Measurements from ENCODE around the gene PACSIN3. TPM values are rescaled to one million over a fixed set of nuclear protein-coding genes. Genes with fewer than 3 reads are reported as not detected.

Gene PACSIN3
- total RNA-seq, 2 donors from 2014 or later: 48.0 to 66.6 TPM

- H3K4me1 ChIP-seq (ENCODE audit: control insufficient read depth, insufficient read depth, low read length): no peaks in the 10 kb centered on the region
- DNase-seq: peak; percentile 93
- no peak overlapping the region for H3K9ac ChIP-seq (ENCODE audit: extremely low read depth, low read length, poor library complexity, severe bottlenecking)
- 70 to 76% methylated on average over 8 to 14 of the region's 14 CpGs for WGBS, 2 experiments (ENCODE audit: insufficient coverage in 1 of 2, insufficient read length in 1 of 2)
- Mint-ChIP-seq H3K27ac (peak overlapping the region; percentile 72), H3K4me1 (peaks cover 2% of the 10 kb centered on the region), H3K36me3 (ENCODE audit: low read depth) (peaks cover 20% of the 10 kb centered on the region), H3K27me3 (ENCODE audit: insufficient read depth) (no peaks in the 10 kb centered on the region), H3K9me3 (no peaks in the 10 kb centered on the region), H3K4me3 (no peak overlapping the region)
- peak overlapping the region; percentile 30 for H3K27ac ChIP-seq (ENCODE audit: low read depth, low read length)
- H3K4me3 ChIP-seq (ENCODE audit: low read length): no peak overlapping the region
- peak; percentile 78 for TF ChIP-seq CTCF (conservative IDR thresholded peaks at IDR 0.05)
- no peaks in the 10 kb centered on the region for H3K27me3 ChIP-seq (ENCODE audit: control insufficient read depth, insufficient read depth, low read length, poor library complexity, severe bottlenecking)
- no peaks in the 10 kb centered on the region for H3K9me3 ChIP-seq (ENCODE audit: control insufficient read depth, low read length)
- H3K36me3 ChIP-seq (ENCODE audit: control insufficient read depth, insufficient read depth, low read length): peaks cover 24% of the 10 kb centered on the region
These were observed 24.9 kb downstream of the PACSIN3 start for GRCh38 chr11:47161134-47161854.

GRCh38 chr11:47160753-47161133, 25.5 kb downstream of the PACSIN3 start:
- H3K36me3 ChIP-seq (ENCODE audit: control insufficient read depth, insufficient read depth, low read length): peaks cover 24% of the 10 kb centered on the region
- 95 to 96% methylated on average over 5 of the region's 5 CpGs for WGBS, 2 experiments (ENCODE audit: insufficient coverage in 1 of 2, insufficient read length in 1 of 2)

GRCh38 chr11:47158242-47158641, 28.0 kb downstream of the PACSIN3 start:
- H3K27ac ChIP-seq (ENCODE audit: low read depth, low read length): no peak overlapping the region
- H3K27ac Mint-ChIP-seq: peak overlapping the region; percentile 74
- H3K36me3 ChIP-seq (ENCODE audit: control insufficient read depth, insufficient read depth, low read length): peaks cover 11% of the 10 kb centered on the region
- no peaks in the 10 kb centered on the region for H3K27me3 Mint-ChIP-seq (ENCODE audit: insufficient read depth)
- H3K27me3 ChIP-seq (ENCODE audit: control insufficient read depth, insufficient read depth, low read length, poor library complexity, severe bottlenecking): no peaks in the 10 kb centered on the region
- no peak overlapping the region for H3K4me3 Mint-ChIP-seq
- H3K9ac ChIP-seq (ENCODE audit: extremely low read depth, low read length, poor library complexity, severe bottlenecking): no peak overlapping the region
- peaks cover 5% of the 10 kb centered on the region for H3K36me3 Mint-ChIP-seq (ENCODE audit: low read depth)
- DNase-seq: no peak
- H3K9me3 Mint-ChIP-seq: no peaks in the 10 kb centered on the region
- no peak overlapping the region for H3K4me3 ChIP-seq (ENCODE audit: low read length)
- H3K4me1 ChIP-seq (ENCODE audit: control insufficient read depth, insufficient read depth, low read length): no peaks in the 10 kb centered on the region
- WGBS, 2 experiments (ENCODE audit: insufficient coverage in 1 of 2, insufficient read length in 1 of 2): 92 to 95% methylated on average over 5 of the region's 5 CpGs
- TF ChIP-seq CTCF (conservative IDR thresholded peaks at IDR 0.05): no peak
- H3K4me1 Mint-ChIP-seq: peaks cover 7% of the 10 kb centered on the region
- no peaks in the 10 kb centered on the region for H3K9me3 ChIP-seq (ENCODE audit: control insufficient read depth, low read length)

More at GRCh38 chr11:47160753-47161133, 25.5 kb downstream of the PACSIN3 start:
- Histone ChIP-seq H3K9ac (ENCODE audit: extremely low read depth, low read length, poor library complexity, severe bottlenecking) (no peak overlapping the region), H3K4me1 (ENCODE audit: control insufficient read depth, insufficient read depth, low read length) (no peaks in the 10 kb centered on the region), H3K27me3 (ENCODE audit: control insufficient read depth, insufficient read depth, low read length, poor library complexity, severe bottlenecking) (no peaks in the 10 kb centered on the region), H3K27ac (ENCODE audit: low read depth, low read length) (peak overlapping the region; percentile 30), H3K9me3 (ENCODE audit: control insufficient read depth, low read length) (no peaks in the 10 kb centered on the region), H3K4me3 (ENCODE audit: low read length) (no peak overlapping the region)
- H3K9me3 Mint-ChIP-seq: no peaks in the 10 kb centered on the region
- H3K27me3 Mint-ChIP-seq (ENCODE audit: insufficient read depth): no peaks in the 10 kb centered on the region
- H3K4me3 Mint-ChIP-seq: no peak overlapping the region
- H3K36me3 Mint-ChIP-seq (ENCODE audit: low read depth): peaks cover 17% of the 10 kb centered on the region
- DNase-seq: no peak
- H3K27ac Mint-ChIP-seq: no peak overlapping the region
- H3K4me1 Mint-ChIP-seq: peaks cover 2% of the 10 kb centered on the region
- TF ChIP-seq CTCF (conservative IDR thresholded peaks at IDR 0.05): no peak
